A673 (cell line): ENCODE data around the gene SOAT1. TPM values are rescaled to one million over a fixed set of nuclear protein-coding genes. Genes with fewer than 3 reads are reported as not detected.

Source experiments
- BruUV-seq: library from RNA; stranded (reverse); fragments of 400-500 nt; replicated peaks from 2 replicates; lab custom pipeline; 2021; lab: Mats Ljungman, UMichigan
- CTCF ChIA-PET: fragments of 300-600 bp; sonication (Branson Sonifier 250); formaldehyde crosslinking; loops from one replicate; lab custom pipeline; 2022; ENCODE audit warnings: antibody characterized with exemption; lab: Charles Lee
- POLR2A ChIA-PET: fragments of 300-600 bp; sonication (Branson Sonifier 250); formaldehyde crosslinking; loops from one replicate; lab custom pipeline; 2022; ENCODE audit warnings: antibody characterized with exemption; ENCODE audit not compliant: low non-redundant PET; lab: Charles Lee
- DNase-seq: peaks from one replicate; pipeline ENCODE4 v3.0.0-alpha.2; 2015; ENCODE audit warnings: low spot score
- H3K27ac ChIP-seq: fragments of 200-600 bp; sonication (generic); 2 replicates; pipeline ENCODE4 v1.5.1; 2016; ENCODE audit warnings: mixed run types, low read depth, mild to moderate bottlenecking, mixed read lengths, antibody characterized with exemption, low read length; ENCODE audit not compliant: poor library complexity, severe bottlenecking
- H3K27me3 ChIP-seq: fragments of 200-600 bp; sonication (generic); replicated peaks from 2 replicates; pipeline ENCODE4 v1.6.1; 2017; ENCODE audit warnings: mixed run types, low read depth, mild to moderate bottlenecking, mixed read lengths, antibody characterized with exemption, low read length; ENCODE audit not compliant: insufficient read depth, poor library complexity
- H3K36me3 ChIP-seq: fragments of 200-600 bp; sonication (generic); 2 replicates; pipeline ENCODE4 v1.6.1; 2016; ENCODE audit warnings: mixed run types, mild to moderate bottlenecking, mixed read lengths, antibody characterized with exemption, low read length; ENCODE audit not compliant: insufficient read depth, poor library complexity, severe bottlenecking
- H3K4me1 ChIP-seq: fragments of 200-600 bp; sonication (generic); 2 replicates; pipeline ENCODE4 v1.6.1; 2017; ENCODE audit warnings: mixed run types, mild to moderate bottlenecking, mixed read lengths, antibody characterized with exemption, low read length; ENCODE audit not compliant: insufficient read depth, poor library complexity, severe bottlenecking
- H3K4me3 ChIP-seq: fragments of 200-600 bp; sonication (generic); 2 replicates; pipeline ENCODE4 v1.5.1; 2016; ENCODE audit warnings: low read depth, mixed run types, mild to moderate bottlenecking, mixed read lengths, low read length; ENCODE audit not compliant: poor library complexity, severe bottlenecking
- H3K9me3 ChIP-seq: fragments of 200-600 bp; sonication (generic); 2 replicates; pipeline ENCODE4 v1.6.1; 2016; ENCODE audit warnings: mixed run types, low read depth, mild to moderate bottlenecking, mixed read lengths, antibody characterized with exemption, low read length; ENCODE audit not compliant: poor library complexity, severe bottlenecking
- EZH2 ChIP-seq: fragments of 200-600 bp; sonication (generic); IDR thresholded peaks from 2 replicates; pipeline ENCODE4 v1.6.1; 2017; ENCODE audit warnings: borderline replicate concordance, low read depth, mild to moderate bottlenecking, mixed read lengths, antibody characterized with exemption, low read length; ENCODE audit not compliant: poor library complexity, severe bottlenecking
- intact Hi-C: fragments of 100-400 bp; cut with micrococcal nuclease; formaldehyde crosslinking; loops from one replicate; pipeline ENCODE4 v1.10.0; 2022; ENCODE audit not compliant: unreplicated experiment
- total RNA-seq: library from RNA; stranded (reverse); gene quantifications from 2 replicates; pipeline ENCODE4 v1.2.3, GENCODE V29; 2021
- TF ChIP-seq, protein P1 (sequence below): fragments of 300-800, 200-600 bp; sonication (generic); conservative IDR thresholded peaks from 2 replicates; pipeline ENCODE4 v1.5.1; 2017; ENCODE audit warnings: low read depth, mild to moderate bottlenecking, antibody characterized with exemption, low read length, moderate library complexity, mixed read lengths

The SOAT1 gene
- total RNA-seq, 1 experiment from 2014 or later, result 53.0 TPM

DNA sequence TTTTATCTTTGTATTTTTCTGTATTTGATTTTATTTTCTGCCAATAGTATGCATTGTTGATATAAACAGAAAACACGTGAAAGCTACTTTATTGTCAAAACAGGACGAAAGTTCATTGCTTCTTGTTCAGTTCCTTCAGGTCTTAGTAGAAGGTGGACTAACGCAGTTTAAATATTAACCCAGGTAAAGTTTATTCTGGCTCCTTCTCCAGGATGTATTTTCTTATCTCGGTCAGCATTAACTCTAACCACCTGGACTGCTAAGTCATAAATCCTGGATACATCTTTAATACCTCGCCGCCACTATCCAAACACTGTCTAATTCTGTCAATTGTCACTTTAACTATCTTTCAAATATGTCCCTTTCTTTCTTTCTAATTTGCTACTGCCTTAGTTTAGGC, 5.7 kb upstream of the SOAT1 start:
- DNase-seq, result no peak
- Histone ChIP-seq H3K9me3 (no peaks in the 10 kb centered on the region), H3K36me3 (no peaks in the 10 kb centered on the region), H3K27ac (no peak overlapping the region), H3K4me3 (no peak overlapping the region), H3K27me3 (no peaks in the 10 kb centered on the region), H3K4me1 (no peaks in the 10 kb centered on the region)
- BruUV-seq, result no TSS peak
- CTCF ChIA-PET, result no interaction called here
- POLR2A ChIA-PET, result no interaction called here
- TF ChIP-seq, protein P1, sequence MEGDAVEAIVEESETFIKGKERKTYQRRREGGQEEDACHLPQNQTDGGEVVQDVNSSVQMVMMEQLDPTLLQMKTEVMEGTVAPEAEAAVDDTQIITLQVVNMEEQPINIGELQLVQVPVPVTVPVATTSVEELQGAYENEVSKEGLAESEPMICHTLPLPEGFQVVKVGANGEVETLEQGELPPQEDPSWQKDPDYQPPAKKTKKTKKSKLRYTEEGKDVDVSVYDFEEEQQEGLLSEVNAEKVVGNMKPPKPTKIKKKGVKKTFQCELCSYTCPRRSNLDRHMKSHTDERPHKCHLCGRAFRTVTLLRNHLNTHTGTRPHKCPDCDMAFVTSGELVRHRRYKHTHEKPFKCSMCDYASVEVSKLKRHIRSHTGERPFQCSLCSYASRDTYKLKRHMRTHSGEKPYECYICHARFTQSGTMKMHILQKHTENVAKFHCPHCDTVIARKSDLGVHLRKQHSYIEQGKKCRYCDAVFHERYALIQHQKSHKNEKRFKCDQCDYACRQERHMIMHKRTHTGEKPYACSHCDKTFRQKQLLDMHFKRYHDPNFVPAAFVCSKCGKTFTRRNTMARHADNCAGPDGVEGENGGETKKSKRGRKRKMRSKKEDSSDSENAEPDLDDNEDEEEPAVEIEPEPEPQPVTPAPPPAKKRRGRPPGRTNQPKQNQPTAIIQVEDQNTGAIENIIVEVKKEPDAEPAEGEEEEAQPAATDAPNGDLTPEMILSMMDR, result no peak
- TF ChIP-seq EZH2, result no peak
- intact Hi-C loops, result no loop called here

DNA sequence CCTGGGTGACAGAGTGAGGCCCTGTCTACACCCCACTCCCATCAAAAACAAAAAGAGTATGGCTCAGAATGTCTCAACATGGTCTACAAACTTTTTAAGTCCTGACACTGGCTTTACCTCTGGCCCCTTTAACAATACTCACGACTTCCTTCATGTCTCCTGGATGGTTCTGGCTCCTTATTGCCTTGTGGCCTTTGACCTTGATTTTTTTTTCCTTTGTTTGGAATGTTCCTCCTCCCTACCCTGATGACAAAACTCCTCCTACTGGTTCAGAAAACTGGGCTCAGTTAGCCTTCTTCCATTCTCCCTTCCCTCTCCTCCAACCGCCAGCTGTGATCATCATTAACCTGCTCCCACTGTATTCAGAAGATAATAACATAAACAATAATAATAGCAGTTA, 4.6 kb upstream of the SOAT1 start:
- Histone ChIP-seq H3K27me3 (no peaks in the 10 kb centered on the region), H3K4me3 (no peak overlapping the region), H3K36me3 (no peaks in the 10 kb centered on the region), H3K4me1 (peaks cover 3% of the 10 kb centered on the region), H3K27ac (no peak overlapping the region), H3K9me3 (no peaks in the 10 kb centered on the region)
- no TSS peak for BruUV-seq
- ChIA-PET POLR2A (no interaction called here), CTCF (no interaction called here)
- intact Hi-C loops, result no loop called here
- TF ChIP-seq, protein P1, result no peak
- no peak for TF ChIP-seq EZH2
- DNase-seq, result no peak

- no peak for DNase-seq
- intact Hi-C loops, result no loop called here
- BruUV-seq, result no TSS peak
- TF ChIP-seq, protein P1, result no peak
- no peak for TF ChIP-seq EZH2
- ChIA-PET POLR2A (interaction anchor here (0.6 kb wide), 1 partner anchor 59 kb away, joined by 3 read pairs; no protein-coding TSS in a partner anchor), CTCF (interaction anchor here (1.0 kb wide), 1 partner anchor 45 kb away, joined by 3 read pairs; no protein-coding TSS in a partner anchor)
- Histone ChIP-seq H3K27me3 (no peaks in the 10 kb centered on the region), H3K9me3 (no peaks in the 10 kb centered on the region), H3K4me3 (peak overlapping the region; percentile 66), H3K4me1 (peaks cover 9% of the 10 kb centered on the region), H3K36me3 (no peaks in the 10 kb centered on the region), H3K27ac (no peak overlapping the region)
Observed at GRCh38 chr1:179295164-179295755, 1.7 kb downstream of the SOAT1 start.
